CD4-positive, alpha-beta T cell (primary cell): ENCODE measurements around the gene CFAP410. TPM values are rescaled to one million over a fixed set of nuclear protein-coding genes. Genes with fewer than 3 reads are reported as not detected.

Experiments
- ATAC-seq: fragments of 200-7000 bp; cut with Tn5 transposase; one replicate; pipeline ENCODE4 v1.10.0; 2022; ENCODE audit warnings: mild to moderate bottlenecking; ENCODE audit not compliant: poor library complexity
- CTCF ChIA-PET: fragments of 350-600 bp; sonication (Branson Sonifier 250); formaldehyde crosslinking; loops from one replicate; lab custom pipeline; 2021; ENCODE audit warnings: antibody characterized with exemption, inconsistent platforms; lab: Charles Lee
- POLR2A ChIA-PET: fragments of 350-600 bp; sonication (Branson Sonifier 250); formaldehyde crosslinking; loops from one replicate; lab custom pipeline; 2021; ENCODE audit warnings: antibody characterized with exemption, inconsistent platforms; lab: Charles Lee
- DNase-seq, 14 experiments: peaks; one replicate each; pipeline ENCODE4 v3.0.0-alpha.2; 2013 to 2020; ENCODE audit warnings: mixed read lengths in 2 of 14
- H3K27ac ChIP-seq, 2 donors: one replicate each; pipeline versions ENCODE4 v1.5.1 to v1.7.0; 2013; ENCODE audit warnings: low read length in 2 of 2, low read depth in 1 of 2, mild to moderate bottlenecking in 1 of 2
- H3K27me3 ChIP-seq, 2 experiments: 1 replicate in 1 of 2; 2 replicates in 1 of 2; pipeline versions ENCODE4 v1.6.1 to v1.7.0; 2013; ENCODE audit warnings: low read length in 2 of 2, control low read depth in 1 of 2, mild to moderate bottlenecking in 1 of 2, moderate library complexity in 1 of 2; ENCODE audit not compliant: insufficient read depth in 2 of 2, control insufficient read depth in 1 of 2
- H3K36me3 ChIP-seq: one replicate; pipeline ENCODE4 v1.6.1; 2013; ENCODE audit warnings: low read length, control low read depth; ENCODE audit not compliant: insufficient read depth
- H3K4me1 ChIP-seq: one replicate; pipeline ENCODE4 v1.6.1; 2013; ENCODE audit warnings: low read length, control low read depth; ENCODE audit not compliant: insufficient read depth
- H3K4me3 ChIP-seq: one replicate; pipeline ENCODE4 v1.5.1; 2013; ENCODE audit warnings: mild to moderate bottlenecking, low read length, moderate library complexity
- H3K9me3 ChIP-seq, 2 experiments: 1 replicate in 1 of 2; 2 replicates in 1 of 2; pipeline versions ENCODE4 v1.6.1 to v1.7.0; 2013; ENCODE audit warnings: low read length in 2 of 2, mild to moderate bottlenecking in 2 of 2, control low read depth in 1 of 2, moderate library complexity in 1 of 2; ENCODE audit not compliant: control insufficient read depth in 1 of 2, insufficient read depth in 1 of 2
- H3K27ac Mint-ChIP-seq: one replicate; pipeline ENCODE4 v1.8.0; 2020; ENCODE audit warnings: mixed read lengths
- H3K27me3 Mint-ChIP-seq: one replicate; pipeline ENCODE4 v1.8.0; 2021; ENCODE audit warnings: mixed read lengths
- H3K36me3 Mint-ChIP-seq: one replicate; pipeline ENCODE4 v1.8.0; 2021; ENCODE audit warnings: low read depth, mixed read lengths
- H3K4me1 Mint-ChIP-seq: one replicate; pipeline ENCODE4 v1.8.0; 2021; ENCODE audit warnings: low read depth, mixed read lengths
- H3K4me3 Mint-ChIP-seq: one replicate; pipeline ENCODE4 v1.8.0; 2020; ENCODE audit warnings: mild to moderate bottlenecking, mixed read lengths
- H3K9me3 Mint-ChIP-seq: one replicate; pipeline ENCODE4 v1.8.0; 2020; ENCODE audit warnings: mixed read lengths
- CTCF ChIP-seq: fragments of 200-600 bp; IDR thresholded peaks from one replicate; pipeline ENCODE4 v1.8.0; 2022; ENCODE audit warnings: antibody characterized with exemption, mild to moderate bottlenecking
- intact Hi-C, 2 experiments: fragments of 100-400 bp; cut with DNase I in 1 of 2; cut with micrococcal nuclease in 1 of 2; formaldehyde crosslinking; loops; one replicate each; pipeline versions ENCODE4 v1.15.1 to v1.9.0; 2023 to 2025; cut with DNase I, micrococcal nuclease
- total RNA-seq, 174 experiments: library from RNA in 2 of 174; stranded (reverse) in 2 of 174; gene quantifications; one replicate each; pipeline ENCODE4 v1.2.3 and lab custom pipeline; 2021 to 2026

CFAP410 gene
- total RNA-seq, 2 experiments from 2014 or later: 50.1 to 51.6 TPM

GRCh38 chr21:44328242-44328895, 10.8 kb downstream of the CFAP410 start:
- no peak overlapping the region for H3K27ac ChIP-seq
- Mint-ChIP-seq H3K4me1 (no peaks in the 10 kb centered on the region), H3K9me3 (no peaks in the 10 kb centered on the region), H3K27ac (no peak overlapping the region), H3K4me3 (no peak overlapping the region), H3K36me3 (peaks cover 8% of the 10 kb centered on the region), H3K27me3 (no peaks in the 10 kb centered on the region)
- ChIA-PET CTCF (no interaction called here), POLR2A (no interaction called here)
- H3K27me3 ChIP-seq: no peaks in the 10 kb centered on the region
- H3K36me3 ChIP-seq: peaks cover 40% of the 10 kb centered on the region
- no peaks in the 10 kb centered on the region for H3K4me1 ChIP-seq
- H3K4me3 ChIP-seq: no peak overlapping the region
- no peaks in the 10 kb centered on the region for H3K9me3 ChIP-seq
- no peak for DNase-seq
- ATAC-seq: no peak
- TF ChIP-seq CTCF: no peak
- intact Hi-C loops: no loop called here

- ChIA-PET CTCF (no interaction called here), POLR2A (no interaction called here)
- Histone ChIP-seq H3K4me3 (no peak overlapping the region), H3K36me3 (peaks cover 45% of the 10 kb centered on the region), H3K27me3 (no peaks in the 10 kb centered on the region), H3K27ac (no peak overlapping the region), H3K4me1 (no peaks in the 10 kb centered on the region), H3K9me3 (no peaks in the 10 kb centered on the region)
- Mint-ChIP-seq H3K27me3 (no peaks in the 10 kb centered on the region), H3K36me3 (peaks cover 15% of the 10 kb centered on the region), H3K9me3 (no peaks in the 10 kb centered on the region), H3K27ac (no peak overlapping the region), H3K4me1 (no peaks in the 10 kb centered on the region), H3K4me3 (no peak overlapping the region)
- no peak for DNase-seq
- intact Hi-C loops: no loop called here
- peak; percentile 15 for ATAC-seq
- no peak for TF ChIP-seq CTCF
These were observed 11.6 kb downstream of the CFAP410 start for GRCh38 chr21:44327603-44327974.

GRCh38 chr21:44326716-44327602, 12.2 kb downstream of the CFAP410 start:
- TF ChIP-seq CTCF: no peak
- Mint-ChIP-seq H3K27ac (no peak overlapping the region), H3K27me3 (no peaks in the 10 kb centered on the region), H3K4me1 (no peaks in the 10 kb centered on the region), H3K9me3 (no peaks in the 10 kb centered on the region), H3K36me3 (peaks cover 15% of the 10 kb centered on the region), H3K4me3 (no peak overlapping the region)
- no peaks in the 10 kb centered on the region for H3K27me3 ChIP-seq
- H3K9me3 ChIP-seq: no peaks in the 10 kb centered on the region
- ATAC-seq (no peak), DNase-seq (no peak)
- intact Hi-C loops: no loop called here
- H3K36me3 ChIP-seq: peaks cover 46% of the 10 kb centered on the region
- H3K27ac ChIP-seq: no peak overlapping the region
- CTCF ChIA-PET: no interaction called here
- H3K4me3 ChIP-seq: no peak overlapping the region
- POLR2A ChIA-PET: no interaction called here
- H3K4me1 ChIP-seq: no peaks in the 10 kb centered on the region
